Thymus (tissue), 11 donors: Measurements from ENCODE around the gene HSD17B3. TPM values are rescaled to one million over a fixed set of nuclear protein-coding genes. Genes with fewer than 3 reads are reported as not detected.

ENCODE experiments used
- DNase-seq, 9 donors: peaks; one replicate each; pipeline ENCODE4 v3.0.0-alpha.2; 2013; ENCODE audit warnings: low spot score in 9 of 9, low read depth in 6 of 9, missing footprints in 1 of 9
- H3K27ac ChIP-seq, 2 donors: one replicate each; pipeline ENCODE4 v1.5.1; 2013; ENCODE audit warnings: control low read depth in 1 of 2, low read depth in 1 of 2, low read length in 1 of 2, mild to moderate bottlenecking in 1 of 2, moderate library complexity in 1 of 2
- H3K27me3 ChIP-seq, 2 donors: one replicate each; pipeline ENCODE4 v1.5.1; 2013; ENCODE audit warnings: low read length in 1 of 2; ENCODE audit not compliant: control insufficient read depth in 2 of 2, insufficient read depth in 1 of 2
- H3K36me3 ChIP-seq, 2 donors: one replicate each; pipeline ENCODE4 v1.5.1; 2013; ENCODE audit warnings: low read length in 1 of 2, mild to moderate bottlenecking in 1 of 2, moderate library complexity in 1 of 2; ENCODE audit not compliant: control insufficient read depth in 2 of 2, insufficient read depth in 2 of 2
- H3K4me1 ChIP-seq, 2 donors: one replicate each; pipeline ENCODE4 v1.5.1; 2013; ENCODE audit warnings: low read length in 2 of 2; ENCODE audit not compliant: control insufficient read depth in 2 of 2, insufficient read depth in 2 of 2
- H3K4me3 ChIP-seq, 2 donors: one replicate each; pipeline ENCODE4 v1.5.1; 2013; ENCODE audit warnings: low read length in 2 of 2, control low read depth in 1 of 2, mild to moderate bottlenecking in 1 of 2
- H3K9me3 ChIP-seq, 2 donors: one replicate each; pipeline ENCODE4 v1.5.1; 2013; ENCODE audit warnings: low read length in 1 of 2, mild to moderate bottlenecking in 1 of 2; ENCODE audit not compliant: control insufficient read depth in 2 of 2, insufficient read depth in 1 of 2
- WGBS: extraction: QIAGEN DNeasy Blood & Tissue Kit; methylation state at CpG from one replicate; pipeline ENCODE4 v1.1.7; 2013; 5-methylcytosine and 5-hydroxymethylcytosine counted together
- polyA plus RNA-seq: library from polyadenylated mRNA; stranded (reverse); fragments of 200-250 nt; gene quantifications from one replicate; pipeline ENCODE4 v1.2.3, GENCODE V29; 2013
- total RNA-seq: library from RNA; stranded (reverse); fragments of 120-200 nt; gene quantifications from one replicate; pipeline ENCODE4 v1.2.4, GENCODE V29; 2013
- donor health status: healthy.

Gene HSD17B3
- total and polyA plus RNA-seq, 2 donors = 0.28 to 8.4 TPM

GRCh38 chr9:96289392-96289791 lies 12.6 kb downstream of the HSD17B3 start:
- 97% methylated on average over 2 of the region's 2 CpGs for WGBS
- DNase-seq = no peak
- H3K9me3 ChIP-seq = no peaks in the 10 kb centered on the region

GRCh38 chr9:96281641-96282040 lies 20.3 kb downstream of the HSD17B3 start:
- DNase-seq = no peak
- Histone ChIP-seq H3K27me3 (no peaks in the 10 kb centered on the region), H3K4me1 (no peaks in the 10 kb centered on the region), H3K36me3 (no peaks in the 10 kb centered on the region), H3K4me3 (no peak overlapping the region), H3K9me3 (no peaks in the 10 kb centered on the region), H3K27ac (no peak overlapping the region)
- 84% methylated on average over 6 of the region's 6 CpGs for WGBS

More at GRCh38 chr9:96289392-96289791, 12.6 kb downstream of the HSD17B3 start:
- H3K27ac ChIP-seq = no peak overlapping the region
- H3K4me3 ChIP-seq = no peak overlapping the region
- H3K36me3 ChIP-seq = no peaks in the 10 kb centered on the region
- no peaks in the 10 kb centered on the region for H3K4me1 ChIP-seq
- H3K27me3 ChIP-seq = no peaks in the 10 kb centered on the region

GRCh38 chr9:96279932-96280331 lies 22.0 kb downstream of the HSD17B3 start:
- H3K27ac ChIP-seq = no peak overlapping the region
- no peaks in the 10 kb centered on the region for H3K27me3 ChIP-seq
- H3K9me3 ChIP-seq = peaks cover 0 to 3% of the 10 kb centered on the region in 2 donors
- WGBS = 97% methylated on average over 8 of the region's 8 CpGs
- DNase-seq = no peak
- H3K4me3 ChIP-seq = no peak overlapping the region
- no peaks in the 10 kb centered on the region for H3K36me3 ChIP-seq
- no peaks in the 10 kb centered on the region for H3K4me1 ChIP-seq

GRCh38 chr9:96274939-96275338 lies 27.0 kb downstream of the HSD17B3 start:
- 77% methylated on average over 2 of the region's 2 CpGs for WGBS
- H3K4me3 ChIP-seq = no peak overlapping the region
- H3K9me3 ChIP-seq = peaks cover 0 to 7% of the 10 kb centered on the region in 2 donors
- no peak overlapping the region for H3K27ac ChIP-seq
- no peaks in the 10 kb centered on the region for H3K27me3 ChIP-seq
- no peaks in the 10 kb centered on the region for H3K4me1 ChIP-seq
- no peaks in the 10 kb centered on the region for H3K36me3 ChIP-seq
- DNase-seq = no peak

GRCh38 chr9:96270236-96270744 lies 31.7 kb downstream of the HSD17B3 start:
- DNase-seq = no peak
- Histone ChIP-seq H3K27ac (no peak overlapping the region), H3K36me3 (no peaks in the 10 kb centered on the region), H3K27me3 (no peaks in the 10 kb centered on the region), H3K4me3 (no peak overlapping the region), H3K4me1 (no peaks in the 10 kb centered on the region), H3K9me3 (peaks cover 0 to 5% of the 10 kb centered on the region in 2 donors)
- WGBS = 98% methylated on average over 1 of the region's 1 CpG

GRCh38 chr9:96258967-96259366 lies 43.0 kb downstream of the HSD17B3 start:
- no peaks in the 10 kb centered on the region for H3K9me3 ChIP-seq
- H3K36me3 ChIP-seq = no peaks in the 10 kb centered on the region
- no peak for DNase-seq
- H3K27me3 ChIP-seq = peaks cover 0 to 2% of the 10 kb centered on the region in 2 donors
- 92% methylated on average over 4 of the region's 4 CpGs for WGBS
- no peak overlapping the region for H3K4me3 ChIP-seq
- no peak overlapping the region for H3K27ac ChIP-seq
- H3K4me1 ChIP-seq = no peaks in the 10 kb centered on the region

- Histone ChIP-seq H3K4me3 (no peak overlapping the region), H3K4me1 (no peaks in the 10 kb centered on the region), H3K27ac (no peak overlapping the region), H3K9me3 (no peaks in the 10 kb centered on the region), H3K27me3 (peaks cover 0 to 2% of the 10 kb centered on the region in 2 donors), H3K36me3 (no peaks in the 10 kb centered on the region)
- DNase-seq = no peak
- 46% methylated on average over 9 of the region's 9 CpGs for WGBS
Measured at GRCh38 chr9:96256800-96257199, 45.2 kb downstream of the HSD17B3 start.

GRCh38 chr9:96255698-96256097 lies 46.3 kb downstream of the HSD17B3 start:
- Histone ChIP-seq H3K27me3 (peaks cover 0 to 2% of the 10 kb centered on the region in 2 donors), H3K36me3 (no peaks in the 10 kb centered on the region), H3K27ac (no peak overlapping the region), H3K4me1 (no peaks in the 10 kb centered on the region), H3K4me3 (no peak overlapping the region), H3K9me3 (no peaks in the 10 kb centered on the region)
- DNase-seq = no peak
- WGBS = 85% methylated on average over 18 of the region's 18 CpGs

- WGBS = 58% methylated on average over 11 of the region's 11 CpGs
- Histone ChIP-seq H3K27me3 (peaks cover 0 to 2% of the 10 kb centered on the region in 2 donors), H3K9me3 (no peaks in the 10 kb centered on the region), H3K27ac (no peak overlapping the region), H3K4me3 (no peak overlapping the region), H3K4me1 (no peaks in the 10 kb centered on the region), H3K36me3 (no peaks in the 10 kb centered on the region)
- no peak for DNase-seq
Measured at GRCh38 chr9:96253059-96253696, 48.8 kb downstream of the HSD17B3 start.
